Heart left ventricle (tissue), 16 donors: ENCODE results near the gene TPRA1. TPM values are rescaled to one million over a fixed set of nuclear protein-coding genes. Genes with fewer than 3 reads are reported as not detected.

Experiments
- ATAC-seq, 4 donors: fragments of 200-7000 bp; cut with Tn5 transposase; one replicate each; pipeline ENCODE4 v1.9.1; 2020 to 2022; ENCODE audit warnings: moderate library complexity in 4 of 4, mild to moderate bottlenecking in 3 of 4, moderate number of reproducible peaks in 1 of 4
- DNase-seq, 5 donors: peaks; one replicate each; pipeline ENCODE4 v3.0.0-alpha.2; 2020
- H3K27ac ChIP-seq, 12 donors: fragments of 200-600 bp; sonication (generic) in 4 of 12; one replicate each; pipeline versions ENCODE4 v1.5.0 to v1.8.0; 2016 to 2022; ENCODE audit warnings: mild to moderate bottlenecking in 2 of 12
- H3K27me3 ChIP-seq, 9 donors: fragments of 200-600 bp; sonication (generic) in 2 of 9; one replicate each; pipeline versions ENCODE4 v1.5.1 to v1.8.0; 2016 to 2022; ENCODE audit warnings: mild to moderate bottlenecking in 3 of 9
- H3K36me3 ChIP-seq, 9 donors: fragments of 200-600 bp; sonication (generic) in 2 of 9; one replicate each; pipeline versions ENCODE4 v1.5.0 to v1.8.0; 2018 to 2022; ENCODE audit warnings: mild to moderate bottlenecking in 2 of 9
- H3K4me1 ChIP-seq, 12 donors: fragments of 200-600 bp; sonication (generic) in 4 of 12; one replicate each; pipeline versions ENCODE4 v1.5.0 to v1.8.0; 2016 to 2022; ENCODE audit warnings: mild to moderate bottlenecking in 3 of 12
- H3K4me3 ChIP-seq, 12 donors: fragments of 200-600 bp; sonication (generic) in 4 of 12; one replicate each; pipeline versions ENCODE4 v1.5.0 to v1.8.0; 2017 to 2022; ENCODE audit warnings: mild to moderate bottlenecking in 9 of 12, moderate library complexity in 4 of 12
- H3K9me3 ChIP-seq, 12 donors: fragments of 200-600 bp; sonication (generic) in 4 of 12; one replicate each; pipeline versions ENCODE4 v1.5.0 to v1.8.0; 2016 to 2022; ENCODE audit warnings: mild to moderate bottlenecking in 1 of 12
- CTCF ChIP-seq, 12 donors: fragments of 200-600 bp; sonication (generic) in 4 of 12; IDR thresholded peaks; one replicate each; pipeline versions ENCODE4 v1.5.0 to v1.8.0; 2018 to 2022; ENCODE audit warnings: antibody characterized with exemption in 12 of 12, mild to moderate bottlenecking in 5 of 12
- POLR2A ChIP-seq, 2 donors: fragments of 450-650 bp; IDR thresholded peaks; one replicate each; pipeline ENCODE4 v1.6.1; 2017; ENCODE audit warnings: antibody characterized with exemption in 2 of 2, mild to moderate bottlenecking in 2 of 2, moderate library complexity in 2 of 2
- WGBS, 4 donors: extraction: QIAGEN DNeasy Blood & Tissue Kit in 2 of 4; methylation state at CpG; one replicate each; pipeline versions ENCODE4 v1.1.5 to v1.1.7; 2013 to 2018; 5-methylcytosine and 5-hydroxymethylcytosine counted together
- intact Hi-C, 10 donors: fragments of 100-400 bp; cut with DNase I; formaldehyde crosslinking; loops; one replicate each; pipeline versions ENCODE4 v1.11.1 to v1.14.2; 2022
- microRNA-seq, 4 donors: library from miRNA; unstranded; fragments of <30 nt; microRNA quantifications; one replicate each; pipeline versions ENCODE4 to v1.2.0, GENCODE V29; 2017 to 2020
- polyA plus RNA-seq, 2 donors: library from polyadenylated mRNA; stranded (reverse); fragments of 200-250 nt; gene quantifications; one replicate each; pipeline ENCODE4 v1.2.3, GENCODE V29; 2013
- total RNA-seq, 9 donors: library from RNA; depleted of rRNA in 2 of 9; stranded (reverse); fragments of >200 nt in 2 of 9; fragmentation: NEBNext Ultra II Directional in 3 of 9; extraction: Animal tissue kit (Norgen Biotek cat#: 25700) in 3 of 9; gene quantifications; one replicate each; pipeline versions ENCODE4 v1.1.0 to v1.2.4, GENCODE V29; 2016 to 2023
- donor health status: ischemic (EF 13 %, LVEDD 7.1; RV severe dilation, severe dysfunction).
- donor health status: healthy with polysubstance abuse.
- donor health status: DM: no; HTN: yes; CAD: no.
- donor health status: DM: no; HTN: no; CAD: no.
- donor health status: ischemic (EF 25% LVEDD 6.9; RV normal size, moderate dysfunction).
- donor health status: ischemic (EF 25% LVEDD 5.7; RV mildly dilated, moderate dysfunction).
- donor health status: healthy.
- donor health status: DM: yes; HTN: yes; CAD: no.
- donor health status: ischemic (EF 35%, LVEDD 5.7; RV mildly dilated, moderate dysfunction).
- donor health status: nonischemic (EF 11% LVEDD 7.7; RV severe dilation, severe dysfunction).
- donor health status: DM: yes; HTN: yes; CAD: no.
- donor health status: PGD.
- donor health status: ischemic (EF 29% LVEDD 5.4; RV normal size, mild dysfunction).
- donor health status: nonischemic (EF 23%, LVEDD 6.1; RV moderate dilation, normal function).

Gene TPRA1
- total and polyA plus RNA-seq, 11 donors, result 13.4 to 29.0 (median 20.4) TPM

- no peak overlapping the region for H3K27ac ChIP-seq
- no peak overlapping the region for H3K4me3 ChIP-seq
- H3K36me3 ChIP-seq, result no peaks in the 10 kb centered on the region
- H3K4me1 ChIP-seq, result no peaks in the 10 kb centered on the region
- TF ChIP-seq CTCF (IDR thresholded peaks at IDR 0.05) (no peak), POLR2A (IDR thresholded peaks at IDR 0.05) (no peak)
- peaks cover 0 to 13% (median 0%) of the 10 kb centered on the region in 12 donors for H3K9me3 ChIP-seq
- 56 to 63% (median 61%) methylated on average over 11 to 13 of the region's 13 CpGs for WGBS, 4 donors
- ATAC-seq (no peak), DNase-seq (no peak)
- intact Hi-C loops, result no loop called here
- H3K27me3 ChIP-seq, result peaks cover 0 to 24% (median 4%) of the 10 kb centered on the region in 9 donors
Observed at GRCh38 chr3:127524296-127524896, 66.1 kb downstream of the TPRA1 start.

Small RNAs within 50 kb of the gene (microRNA-seq; reads per million reads assigned to microRNA genes)
- gene MIR6825 (0 to 0.58 (median 0.10) reads per million in 4 donors), gene MIR7976 (0.77 to 3.3 (median 0.99) reads per million in 4 donors)

Other genes starting within 250 kb of the TPRA1 start
- gene MCM2, start 7.7 kb upstream of the TPRA1 start, total RNA-seq, result 10 to 100 TPM in 1 of 9 donors, 1 to 10 TPM in 8; 4.0 to 12.4 (median 7.3) TPM
- 1 to 10 TPM; 1.8 to 5.3 TPM for gene MCM2, start 7.7 kb upstream of the TPRA1 start, polyA plus RNA-seq
- gene PODXL2, start 38.5 kb upstream of the TPRA1 start, total RNA-seq, result 1 to 10 TPM in 8 of 9 donors, under 1 TPM in 1; 1.00 to 4.1 (median 2.1) TPM
- gene PODXL2, start 38.5 kb upstream of the TPRA1 start, polyA plus RNA-seq, result 1 to 10 TPM in 1 of 2 donors, under 1 TPM in 1; 0.72 to 3.2 TPM
- gene ABTB1, start 82.2 kb upstream of the TPRA1 start, total RNA-seq, result 10 to 100 TPM; 15.4 to 39.3 (median 30.9) TPM
- gene ABTB1, start 82.2 kb upstream of the TPRA1 start, polyA plus RNA-seq, result 10 to 100 TPM; 29.3 to 35.3 TPM
- gene MGLL, start 231.8 kb upstream of the TPRA1 start, total RNA-seq, result 100 to 1,000 TPM in 1 of 9 donors, 10 to 100 TPM in 8; 41.8 to 119 (median 78.9) TPM
- 10 to 100 TPM; 38.5 to 90.7 TPM for gene MGLL, start 231.8 kb upstream of the TPRA1 start, polyA plus RNA-seq